Fibroblast of pulmonary artery (primary cell): ENCODE results near the gene ASB18.
"Not testable (repeated sequence)": the region's sequence is repeated elsewhere in the genome, so short reads cannot be mapped to it uniquely, and the experiment has no call there.

Experiments
- DNase-seq: peaks from one replicate; pipeline ENCODE4 v3.0.0-alpha.2; 2010; ENCODE audit warnings: low read depth
- H3K4me3 ChIP-seq: replicated peaks from 2 replicates; pipeline ENCODE4 v1.5.1; 2011; ENCODE audit warnings: low read depth, mild to moderate bottlenecking, control low read depth, low read length, moderate library complexity
- CTCF ChIP-seq: IDR thresholded peaks from 2 replicates; pipeline ENCODE4 v1.5.1; 2011; ENCODE audit warnings: mild to moderate bottlenecking, control low read depth, low read length, inconsistent platforms; ENCODE audit errors: missing control alignments

ASB18 gene

GRCh38 chr2:236293241-236293810 is 29.1 kb upstream of the ASB18 start:
- DNase-seq, result no peak
- H3K4me3 ChIP-seq, result no peak overlapping the region
- no peak for TF ChIP-seq CTCF

- DNase-seq, result no peak
- no peak overlapping the region for H3K4me3 ChIP-seq
Measured at GRCh38 chr2:236291911-236292310, 27.7 kb upstream of the ASB18 start.

GRCh38 chr2:236291476-236291875 is 27.3 kb upstream of the ASB18 start:
- DNase-seq, result no peak
- no peak overlapping the region for H3K4me3 ChIP-seq
- no peak for TF ChIP-seq CTCF

More at GRCh38 chr2:236291911-236292310, 27.7 kb upstream of the ASB18 start:
- no peak for TF ChIP-seq CTCF

GRCh38 chr2:236290742-236291425 is 26.7 kb upstream of the ASB18 start:
- no peak for DNase-seq
- no peak for TF ChIP-seq CTCF

GRCh38 chr2:236289766-236290462 is 25.7 kb upstream of the ASB18 start:
- H3K4me3 ChIP-seq, result no peak overlapping the region
- DNase-seq, result no peak
- TF ChIP-seq CTCF, result no peak

More at GRCh38 chr2:236290742-236291425, 26.7 kb upstream of the ASB18 start:
- H3K4me3 ChIP-seq, result no peak overlapping the region

- H3K4me3 ChIP-seq, DNase-seq: not testable (repeated sequence)
Measured at GRCh38 chr2:236288373-236288772, 24.2 kb upstream of the ASB18 start.

- TF ChIP-seq CTCF, result no peak
- no peak for DNase-seq
Measured at GRCh38 chr2:236287656-236288055, 23.4 kb upstream of the ASB18 start.

More at GRCh38 chr2:236287656-236288055, 23.4 kb upstream of the ASB18 start:
- no peak overlapping the region for H3K4me3 ChIP-seq
